Measurements from ENCODE around the gene DNAJC16. TPM values are rescaled to one million over a fixed set of nuclear protein-coding genes. Genes with fewer than 3 reads are reported as not detected.

The DNAJC16 gene
- total and polyA plus RNA-seq, 9 of the 15 experiments (the other 6 are each of a cell fraction or from before 2014, with no cell fraction given) = 6.9 to 16.8 (median 12.8) TPM

DNA sequence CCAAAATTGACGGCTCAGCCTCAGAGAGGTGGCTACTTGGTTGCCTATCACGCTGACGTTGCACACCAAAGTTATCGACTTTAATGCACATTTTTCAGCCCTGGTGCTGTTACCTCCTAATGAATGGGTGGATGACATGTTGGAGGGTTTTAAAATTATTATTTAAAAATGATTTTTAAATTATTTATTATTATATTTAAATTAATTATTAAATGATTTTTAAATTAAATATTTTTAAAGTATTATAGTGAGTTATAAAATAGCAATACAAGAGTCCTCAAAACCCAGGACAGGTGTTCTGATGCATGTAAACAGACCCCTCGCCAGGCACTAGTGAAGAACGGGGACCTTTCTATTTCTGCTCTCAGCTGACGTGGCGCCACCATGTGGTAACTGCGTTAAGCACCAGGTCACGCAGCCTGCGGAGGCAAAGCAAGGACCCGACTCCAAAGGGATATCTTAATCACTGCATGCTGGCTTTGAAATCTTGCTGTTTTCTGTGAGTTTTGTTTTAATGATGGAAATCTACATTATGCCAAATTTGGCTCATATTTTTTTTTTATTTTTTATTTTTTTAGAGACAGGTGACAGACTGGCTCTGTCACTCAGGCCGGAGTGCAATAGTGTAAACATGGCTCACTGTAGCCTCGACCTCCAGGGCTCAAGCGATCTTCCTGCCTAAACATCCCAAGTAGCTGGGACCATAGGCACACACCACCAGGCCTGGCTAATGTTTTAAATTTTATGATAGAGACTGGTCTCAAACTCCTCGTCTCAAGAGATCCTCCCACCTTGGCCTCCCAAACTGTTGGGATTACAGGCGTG, 25.2 kb upstream of the DNAJC16 start (continued):
- 0 out of 2 replicates have a peak, but pooled peaks have one; percentile 28 for TF ChIP-seq TEAD4 (IDR thresholded peaks at IDR 0.05; ENCODE audit: low read length)
- TF ChIP-seq TEAD4 (CRISPR knock-in tag; IDR thresholded peaks at IDR 0.05; ENCODE audit: borderline replicate concordance) = no peak
- TF ChIP-seq FIP1L1 (IDR thresholded peaks at IDR 0.05; ENCODE audit: low read depth, low read length, poor library complexity, severe bottlenecking) = no peak
- TF ChIP-seq CREM (IDR thresholded peaks at IDR 0.05; ENCODE audit: low read depth) = peak; percentile 59; the same call in 1 of the 2 replicates
- no peak for TF ChIP-seq BMI1 (IDR thresholded peaks at IDR 0.05; ENCODE audit: low read length)
- TF ChIP-seq JUNB (CRISPR knock-in tag; conservative IDR thresholded peaks at IDR 0.05) = no peak
- TF ChIP-seq E2F8 (IDR thresholded peaks at IDR 0.05; ENCODE audit: low read depth, partially characterized antibody) = no peak
- no peak for TF ChIP-seq ATF7 (IDR thresholded peaks at IDR 0.05)
- TF ChIP-seq ETV1 (tag; conservative IDR thresholded peaks at IDR 0.05; ENCODE audit: low read depth) = no peak
- TF ChIP-seq KDM5B (IDR thresholded peaks at IDR 0.05; ENCODE audit: insufficient replicate concordance, low read depth, low read length) = no peak
- no peak for TF ChIP-seq ETV6 (IDR thresholded peaks at IDR 0.05; ENCODE audit: borderline replicate concordance in 1 of 2, low read depth in 2 of 2, low read length in 1 of 2)
- no peak for TF ChIP-seq ETV6 (CRISPR knock-in tag; IDR thresholded peaks at IDR 0.05; ENCODE audit: borderline replicate concordance)
- TF ChIP-seq ZFPM2 (CRISPR knock-in tag; IDR thresholded peaks at IDR 0.05) = no peak
- no peak for TF ChIP-seq SRSF7 (optimal IDR thresholded peaks at IDR 0.05; ENCODE audit: low read depth, low read length)
- TF ChIP-seq GMEB1 (CRISPR knock-in tag; IDR thresholded peaks at IDR 0.05) = no peak
- no peak for TF ChIP-seq POLR2AphosphoS5 (IDR thresholded peaks at IDR 0.05; ENCODE audit: control insufficient read depth, insufficient read depth, low read depth, low read length)
- no peak for TF ChIP-seq SNRNP70 (optimal IDR thresholded peaks at IDR 0.05; ENCODE audit: low read depth, low read length)
- TF ChIP-seq POLR2AphosphoS2 (IDR thresholded peaks at IDR 0.05; ENCODE audit: low read length) = no peak
- no peak for TF ChIP-seq TFAM (CRISPR knock-in tag; conservative IDR thresholded peaks at IDR 0.05)
- TF ChIP-seq GTF2E2 (tag; IDR thresholded peaks at IDR 0.05) = no peak
- TF ChIP-seq, protein P1, sequence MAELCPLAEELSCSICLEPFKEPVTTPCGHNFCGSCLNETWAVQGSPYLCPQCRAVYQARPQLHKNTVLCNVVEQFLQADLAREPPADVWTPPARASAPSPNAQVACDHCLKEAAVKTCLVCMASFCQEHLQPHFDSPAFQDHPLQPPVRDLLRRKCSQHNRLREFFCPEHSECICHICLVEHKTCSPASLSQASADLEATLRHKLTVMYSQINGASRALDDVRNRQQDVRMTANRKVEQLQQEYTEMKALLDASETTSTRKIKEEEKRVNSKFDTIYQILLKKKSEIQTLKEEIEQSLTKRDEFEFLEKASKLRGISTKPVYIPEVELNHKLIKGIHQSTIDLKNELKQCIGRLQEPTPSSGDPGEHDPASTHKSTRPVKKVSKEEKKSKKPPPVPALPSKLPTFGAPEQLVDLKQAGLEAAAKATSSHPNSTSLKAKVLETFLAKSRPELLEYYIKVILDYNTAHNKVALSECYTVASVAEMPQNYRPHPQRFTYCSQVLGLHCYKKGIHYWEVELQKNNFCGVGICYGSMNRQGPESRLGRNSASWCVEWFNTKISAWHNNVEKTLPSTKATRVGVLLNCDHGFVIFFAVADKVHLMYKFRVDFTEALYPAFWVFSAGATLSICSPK (IDR thresholded peaks at IDR 0.05; ENCODE audit: borderline replicate concordance) = no peak
- no peak for TF ChIP-seq BCL6 (CRISPR knock-in tag; IDR thresholded peaks at IDR 0.05)
- TF ChIP-seq MIER1 (IDR thresholded peaks at IDR 0.05; ENCODE audit: low read depth) = no peak
- TF ChIP-seq CBFA2T3 (IDR thresholded peaks at IDR 0.05) = no peak

Measured in K562 (cell line).